ENCODE data around the gene MCRIP2. TPM values are rescaled to one million over a fixed set of nuclear protein-coding genes. Genes with fewer than 3 reads are reported as not detected.

Gene MCRIP2
- total and polyA plus RNA-seq, 9 of the 15 experiments (the other 6 are each of a cell fraction or from before 2014, with no cell fraction given): 0.80 to 120 (median 35.2) TPM

- no peak for TF ChIP-seq TCF7L2 (IDR thresholded peaks at IDR 0.05; ENCODE audit: low read depth, low read length)
- TF ChIP-seq ZSCAN32 (CRISPR knock-in tag; IDR thresholded peaks at IDR 0.05): no peak
- peak; percentile 51; the same call in 1 of the 2 replicates for TF ChIP-seq MAFG (tag; conservative IDR thresholded peaks at IDR 0.05)
- TF ChIP-seq HDGF (IDR thresholded peaks at IDR 0.05): 0 out of 2 replicates have a peak, but pooled peaks have one; percentile 39
- TF ChIP-seq ESRRB (CRISPR knock-in tag; IDR thresholded peaks at IDR 0.05; ENCODE audit: borderline replicate concordance): no peak
- no peak; the same call in 1 of the 2 replicates for TF ChIP-seq ZNF740 (CRISPR knock-in tag; IDR thresholded peaks at IDR 0.05)
- TF ChIP-seq ZNF740 (tag; IDR thresholded peaks at IDR 0.05): 0 out of 4 replicates have a peak, but pooled peaks of 1 of the 2 experiments have one; percentile 22
- no peak for TF ChIP-seq ZFP91 (CRISPR knock-in tag; IDR thresholded peaks at IDR 0.05)
- TF ChIP-seq JUN (IDR thresholded peaks at IDR 0.05; ENCODE audit: borderline replicate concordance, low read depth, low read length): peak; percentile 83
- no peak for TF ChIP-seq JUN (CRISPR knock-in tag; IDR thresholded peaks at IDR 0.05; ENCODE audit: borderline replicate concordance)
- TF ChIP-seq MBD1 (CRISPR knock-in tag; IDR thresholded peaks at IDR 0.05): peak; percentile 70; the same call in 1 of the 2 replicates
- TF ChIP-seq ZFX (CRISPR knock-in tag; IDR thresholded peaks at IDR 0.05): 0 out of 2 replicates have a peak, but pooled peaks have one; percentile 5
- TF ChIP-seq ZBTB7A (IDR thresholded peaks at IDR 0.05; ENCODE audit: borderline replicate concordance, control insufficient read depth, low read depth, low read length): 0 out of 2 replicates have a peak, but pooled peaks have one; percentile 7
- TF ChIP-seq BMI1 (IDR thresholded peaks at IDR 0.05; ENCODE audit: low read length): no peak
- TF ChIP-seq SMARCA4 (IDR thresholded peaks at IDR 0.05): peak; percentile 89
- peak in 1 of 2 experiments; percentile 24; a peak in 1 of 4 replicates for TF ChIP-seq HDAC1 (IDR thresholded peaks at IDR 0.05)
- TF ChIP-seq TEAD4 (IDR thresholded peaks at IDR 0.05; ENCODE audit: low read length): no peak
- no peak for TF ChIP-seq TEAD4 (CRISPR knock-in tag; IDR thresholded peaks at IDR 0.05; ENCODE audit: borderline replicate concordance)
- no peak for TF ChIP-seq TSHZ1 (CRISPR knock-in tag; IDR thresholded peaks at IDR 0.05)
- TF ChIP-seq SOX6 (IDR thresholded peaks at IDR 0.05): peak; percentile 42; the same call in 1 of the 2 replicates
- TF ChIP-seq DIDO1 (tag; IDR thresholded peaks at IDR 0.05; ENCODE audit: low read depth): no peak
Observed at GRCh38 chr16:626787-627453, 14.7 kb upstream of the MCRIP2 start (continued).
